HG02623 (cell line): ENCODE results near the gene TNFRSF1A.
A peak's percentile ranks its signal among the peaks of the same experiment; 100 is the strongest.

Source experiments
- ATAC-seq: cut with Tn5 transposase; IDR thresholded peaks from one replicate; pipeline ENCODE4 v1.9.1; 2021; ENCODE audit warnings: moderate library complexity; ENCODE audit not compliant: unreplicated experiment

TNFRSF1A gene

GRCh38 chr12:6324936-6325750 lies 16.7 kb downstream of the TNFRSF1A start:
- no peak for ATAC-seq

- ATAC-seq = no peak
These were observed 17.7 kb downstream of the TNFRSF1A start for GRCh38 chr12:6323995-6324711.

- ATAC-seq = peak; percentile 47
These were observed 18.4 kb downstream of the TNFRSF1A start for GRCh38 chr12:6323340-6323994.

DNA sequence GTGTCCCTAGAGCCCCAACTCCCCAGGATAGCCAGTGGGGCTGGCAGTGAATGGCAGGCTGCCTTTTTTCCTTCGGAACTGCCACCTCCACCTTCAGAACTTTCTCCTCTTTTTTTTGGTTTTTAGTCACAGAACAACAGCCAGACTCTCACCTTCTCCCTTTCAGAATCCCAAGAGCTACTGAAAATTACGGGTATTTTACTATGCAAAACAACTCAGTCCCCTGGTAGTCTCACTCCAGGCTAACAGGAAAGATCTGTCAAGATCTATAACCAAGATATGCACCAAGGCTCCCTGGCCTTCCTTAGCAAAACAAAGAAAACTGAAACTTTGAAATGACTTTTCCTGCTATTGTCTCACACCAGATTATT lies 18.9 kb downstream of the TNFRSF1A start:
- peak; percentile 28 for ATAC-seq

- ATAC-seq = no peak
These were observed 19.5 kb downstream of the TNFRSF1A start for GRCh38 chr12:6322352-6322751.

DNA sequence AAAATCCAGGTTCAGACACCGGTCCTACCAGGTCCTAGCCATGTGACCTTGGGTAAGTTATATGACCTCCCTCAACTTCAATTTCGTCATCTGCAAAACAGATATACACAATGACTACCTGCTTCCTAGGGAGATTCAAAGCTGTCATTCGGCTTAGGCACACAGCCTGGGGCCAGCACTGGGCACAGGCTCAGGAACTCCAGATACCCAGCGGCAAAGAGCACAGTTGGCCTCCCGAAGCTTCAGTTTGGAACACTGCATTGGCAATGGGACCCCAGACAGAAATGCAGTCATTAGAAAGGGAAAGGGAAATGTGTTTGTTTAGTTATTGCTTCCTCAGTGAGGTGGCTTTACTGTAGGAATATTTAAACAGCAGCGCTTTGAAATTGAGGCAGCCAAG lies 20.0 kb downstream of the TNFRSF1A start:
- ATAC-seq = no peak

DNA sequence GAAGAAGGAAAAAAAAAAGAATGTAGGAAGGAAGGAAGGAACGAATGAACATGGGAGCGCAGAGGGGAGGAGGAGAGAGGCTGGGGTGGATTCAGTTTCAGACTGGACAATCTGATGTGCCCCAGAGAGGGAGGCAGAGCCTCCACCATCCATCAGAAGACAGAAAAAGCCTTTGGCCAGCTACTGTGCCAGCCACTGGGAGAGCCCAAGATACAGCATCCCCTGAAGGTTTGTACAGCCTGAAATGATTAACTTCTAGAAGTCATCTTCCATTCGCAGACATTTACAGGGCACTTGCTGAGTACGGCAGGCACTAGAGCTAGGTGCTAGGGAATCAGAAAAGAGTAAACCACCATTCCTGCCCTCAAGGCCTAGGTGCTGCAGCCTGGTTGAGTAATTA lies 22.4 kb downstream of the TNFRSF1A start:
- ATAC-seq = no peak

GRCh38 chr12:6318440-6318879 lies 23.4 kb downstream of the TNFRSF1A start:
- no peak for ATAC-seq

- no peak for ATAC-seq
These were observed 24.0 kb downstream of the TNFRSF1A start for GRCh38 chr12:6317693-6318439.

GRCh38 chr12:6316921-6317692 lies 24.8 kb downstream of the TNFRSF1A start:
- ATAC-seq = no peak

DNA sequence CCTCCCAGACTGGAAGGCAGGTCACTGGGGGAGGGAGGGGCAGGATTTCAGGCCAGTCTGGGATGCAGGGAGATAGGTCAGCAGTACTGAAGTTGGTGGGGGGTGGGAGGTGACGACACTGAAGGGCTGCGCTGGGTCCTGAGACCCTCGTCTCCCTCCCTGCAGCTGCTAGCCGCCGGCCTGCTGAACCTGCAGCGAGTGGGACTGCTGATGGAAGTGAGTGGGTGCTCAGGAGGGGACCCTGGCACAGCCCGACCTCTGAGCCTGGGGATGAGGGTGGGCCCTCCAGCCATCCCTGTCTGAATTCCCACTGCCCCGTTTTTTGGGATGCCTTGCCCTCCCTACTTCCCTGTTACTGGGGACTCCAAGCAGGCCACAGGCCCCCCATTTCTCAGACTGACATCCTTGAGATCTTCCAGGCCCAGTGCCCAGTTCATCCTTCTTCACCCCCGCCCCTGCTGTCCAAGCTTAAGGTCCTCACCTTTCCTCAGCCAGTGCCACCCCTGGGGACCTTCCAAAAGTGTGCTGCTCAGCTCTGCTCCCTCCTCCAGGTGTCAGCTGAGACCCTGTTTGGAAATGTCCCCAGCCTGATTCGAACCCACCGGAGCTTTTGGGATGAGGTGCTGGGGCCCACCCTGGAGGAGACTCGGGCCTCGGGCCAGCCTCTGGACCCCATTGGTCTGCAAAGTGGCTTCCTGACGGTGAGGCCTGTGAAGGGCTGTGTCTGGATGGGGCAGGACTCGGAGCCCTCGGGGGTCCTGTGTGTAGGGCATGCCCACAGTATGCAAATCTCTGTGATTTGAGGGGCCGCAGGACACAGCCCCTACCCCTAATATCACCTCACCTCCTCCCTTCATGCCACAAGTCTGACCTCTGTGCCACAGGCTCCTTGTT lies 25.9 kb downstream of the TNFRSF1A start:
- ATAC-seq = no peak

DNA sequence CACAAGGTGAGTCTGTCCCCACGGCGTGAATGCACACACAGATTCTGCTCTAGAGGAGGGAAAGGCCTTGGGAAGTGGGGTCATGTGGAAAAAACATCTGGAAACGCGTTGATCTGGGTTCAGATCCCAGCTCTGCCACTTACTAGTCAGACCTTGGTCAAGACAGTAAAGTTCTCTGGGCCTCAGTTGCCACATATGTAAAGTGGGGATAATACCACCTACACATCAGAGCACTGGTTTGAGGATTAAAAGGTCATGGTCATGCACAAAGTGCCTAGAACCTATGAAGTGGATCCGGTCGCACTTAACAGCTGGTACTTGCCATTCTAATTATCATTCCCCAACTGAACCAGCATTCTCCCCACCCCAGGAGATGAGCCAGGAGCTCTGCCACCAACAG lies 26.7 kb downstream of the TNFRSF1A start:
- ATAC-seq = no peak

DNA sequence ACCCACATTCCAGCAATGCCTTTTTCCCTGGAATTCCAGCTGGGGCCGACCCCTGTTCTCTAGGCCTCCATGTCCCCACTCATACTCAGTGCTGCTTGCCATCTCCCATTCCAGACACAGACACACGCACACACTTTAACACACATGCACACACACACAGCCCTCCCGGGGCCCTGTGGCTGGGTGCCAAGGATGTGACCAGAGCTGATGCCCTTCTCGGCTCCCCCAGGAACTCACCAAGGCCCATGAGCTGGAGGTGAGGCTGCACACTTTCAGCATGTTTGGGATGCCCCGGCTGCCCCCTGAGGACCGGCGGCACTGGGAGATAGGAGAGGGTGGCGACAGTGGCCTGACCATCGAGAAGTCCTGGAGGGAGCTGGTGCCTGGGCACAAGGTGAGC lies 27.1 kb downstream of the TNFRSF1A start:
- ATAC-seq = no peak

GRCh38 chr12:6313326-6313940 lies 28.4 kb downstream of the TNFRSF1A start:
- ATAC-seq = no peak

DNA sequence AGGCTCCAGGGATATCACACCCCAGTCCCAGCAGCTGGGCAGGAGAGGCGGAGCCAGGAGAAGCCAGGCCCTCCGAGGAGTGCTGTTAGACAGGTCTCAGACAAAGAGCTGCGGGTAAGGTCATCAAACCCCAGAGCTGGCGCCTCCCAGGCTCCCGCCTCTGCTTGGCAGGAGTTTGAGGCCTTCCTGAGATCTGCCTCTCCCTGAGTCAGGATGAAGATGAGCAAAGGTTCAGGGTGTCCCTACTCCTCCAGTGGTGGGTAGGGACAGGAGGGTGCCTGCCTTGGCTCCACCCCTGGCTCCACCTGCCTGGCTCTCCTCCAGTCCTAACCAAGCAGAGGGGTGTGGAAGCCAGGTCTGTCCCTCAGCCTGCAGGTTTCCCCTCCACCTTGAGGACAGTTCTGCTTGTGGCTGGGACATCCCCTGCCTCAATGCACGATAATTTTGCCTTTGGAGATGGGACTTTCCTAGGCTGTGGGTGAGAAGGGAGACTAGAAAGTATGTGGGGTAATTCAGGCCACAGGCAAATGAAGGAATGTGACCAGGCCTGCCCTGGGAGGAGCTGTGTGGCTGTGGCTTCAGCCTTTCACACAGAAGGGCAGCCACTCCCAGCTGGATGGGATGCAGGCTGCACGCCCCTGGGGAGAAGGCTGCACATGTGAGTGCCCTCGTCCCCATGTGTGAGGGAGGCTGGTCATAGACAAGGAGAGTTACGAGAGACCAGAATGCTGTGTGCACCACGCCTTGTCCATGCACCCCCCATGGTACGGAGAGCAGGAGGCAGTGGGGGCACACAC lies 29.1 kb downstream of the TNFRSF1A start:
- ATAC-seq = peak; percentile 45

DNA sequence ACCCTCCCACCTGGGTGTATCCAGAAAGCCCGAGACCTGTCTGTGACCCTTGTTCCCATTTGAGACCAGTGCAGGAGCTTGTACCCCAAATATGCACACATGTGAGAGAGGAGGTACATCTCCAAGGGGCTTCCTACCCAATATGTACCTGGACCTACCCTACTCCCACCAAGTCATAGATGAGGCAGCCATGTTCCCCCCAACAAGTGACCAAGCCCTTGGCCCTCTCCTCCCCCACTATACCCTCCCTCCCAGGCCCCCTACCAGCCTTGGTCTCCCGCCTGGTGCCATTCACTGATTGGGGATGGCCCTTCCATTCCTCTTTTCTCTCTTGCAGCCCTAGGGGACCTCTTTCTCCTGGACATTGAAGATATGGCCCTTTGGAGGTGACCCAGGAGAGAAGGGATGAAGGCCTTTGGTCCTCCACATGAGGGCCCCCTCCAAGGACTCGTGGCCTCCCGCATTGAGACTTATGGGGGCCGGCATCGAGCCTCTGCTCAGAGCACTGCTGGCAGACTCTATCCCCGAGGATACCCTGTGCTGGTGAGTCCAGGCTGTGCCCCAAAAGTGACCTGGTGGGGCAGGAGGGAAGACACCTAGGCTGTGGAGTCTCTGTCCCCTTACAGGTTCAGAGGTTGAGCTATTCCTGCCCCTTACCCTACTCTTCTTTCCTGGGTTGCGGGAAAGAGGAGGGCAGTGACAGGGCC lies 29.9 kb downstream of the TNFRSF1A start:
- ATAC-seq = no peak

- no peak for ATAC-seq
These were observed 30.9 kb downstream of the TNFRSF1A start for GRCh38 chr12:6310771-6311610.
